Activated naive CD4-positive, alpha-beta T cell treated with anti-CD3 and anti-CD28 coated beads, Interleukin-2, amount 50 U/mL, for 24 hours (primary cell): Measurements from ENCODE around the gene METTL25.

Source experiments
- H3K27ac Mint-ChIP-seq: one replicate; pipeline ENCODE4 v1.8.0; 2021; ENCODE audit warnings: mild to moderate bottlenecking, mixed read lengths
- H3K27me3 Mint-ChIP-seq: one replicate; pipeline ENCODE4 v1.8.0; 2021; ENCODE audit warnings: mixed read lengths
- H3K36me3 Mint-ChIP-seq: one replicate; pipeline ENCODE4 v1.8.0; 2021; ENCODE audit warnings: mixed read lengths
- H3K4me1 Mint-ChIP-seq: one replicate; pipeline ENCODE4 v1.8.0; 2021; ENCODE audit warnings: mixed read lengths
- H3K4me3 Mint-ChIP-seq: one replicate; pipeline ENCODE4 v1.8.0; 2021; ENCODE audit warnings: mild to moderate bottlenecking, mixed read lengths
- H3K9me3 Mint-ChIP-seq: one replicate; pipeline ENCODE4 v1.8.0; 2021; ENCODE audit warnings: mixed read lengths

Gene METTL25

DNA sequence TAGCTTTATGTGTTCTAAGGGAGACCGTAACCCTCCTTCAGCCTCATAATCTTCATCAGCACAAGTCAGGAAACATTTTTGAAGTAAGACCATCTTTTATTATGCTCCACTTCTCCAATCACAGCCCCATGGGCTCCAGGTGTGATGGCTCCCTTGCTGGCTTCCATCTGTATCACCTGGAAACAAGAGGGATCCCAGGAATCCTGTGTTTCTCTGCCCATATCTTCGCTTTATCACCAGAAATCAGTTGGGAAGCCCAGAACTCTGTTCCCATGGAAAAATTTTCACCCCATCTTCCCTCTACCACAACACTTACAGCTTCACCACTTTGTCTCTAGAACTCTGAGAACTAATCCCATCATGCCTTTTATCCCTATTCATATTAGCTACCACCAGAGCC, 68.3 kb downstream of the METTL25 start:
- no peak overlapping the region for H3K4me3 Mint-ChIP-seq
- peaks cover 18% of the 10 kb centered on the region for H3K4me1 Mint-ChIP-seq
- H3K9me3 Mint-ChIP-seq: no peaks in the 10 kb centered on the region
- H3K27ac Mint-ChIP-seq: no peak overlapping the region
- H3K36me3 Mint-ChIP-seq: peaks cover 2% of the 10 kb centered on the region
- no peaks in the 10 kb centered on the region for H3K27me3 Mint-ChIP-seq

DNA sequence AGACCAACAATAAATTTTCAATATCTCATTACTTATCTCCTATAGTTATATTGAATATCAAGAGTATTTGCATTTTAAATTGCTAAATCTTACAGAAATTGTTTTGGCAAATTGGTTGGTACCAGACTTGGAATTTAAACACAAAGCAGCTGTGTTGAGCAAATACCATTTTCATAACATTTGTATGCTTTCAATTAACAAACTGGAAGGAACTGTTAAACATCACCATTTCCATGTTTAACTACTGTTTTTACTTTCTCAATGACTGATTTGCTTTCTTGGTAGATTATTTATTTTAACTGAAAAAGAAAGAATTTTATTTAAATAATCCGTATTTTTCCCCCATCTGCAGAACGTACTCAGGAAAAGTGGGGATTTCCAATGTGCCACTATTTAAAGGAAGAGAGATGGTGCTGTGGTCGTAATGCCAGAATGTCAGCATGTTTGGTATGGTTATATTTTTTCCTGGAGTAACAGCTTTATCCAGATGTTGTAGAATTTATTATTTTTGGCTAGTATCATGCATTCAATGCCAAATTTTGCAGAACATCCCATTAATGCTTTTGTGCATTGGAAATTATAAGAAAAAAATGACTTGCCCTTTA, 72.3 kb downstream of the METTL25 start:
- Mint-ChIP-seq H3K36me3 (peaks cover 3% of the 10 kb centered on the region), H3K27me3 (no peaks in the 10 kb centered on the region), H3K4me3 (no peak overlapping the region), H3K9me3 (no peaks in the 10 kb centered on the region), H3K27ac (no peak overlapping the region), H3K4me1 (peaks cover 6% of the 10 kb centered on the region)

DNA sequence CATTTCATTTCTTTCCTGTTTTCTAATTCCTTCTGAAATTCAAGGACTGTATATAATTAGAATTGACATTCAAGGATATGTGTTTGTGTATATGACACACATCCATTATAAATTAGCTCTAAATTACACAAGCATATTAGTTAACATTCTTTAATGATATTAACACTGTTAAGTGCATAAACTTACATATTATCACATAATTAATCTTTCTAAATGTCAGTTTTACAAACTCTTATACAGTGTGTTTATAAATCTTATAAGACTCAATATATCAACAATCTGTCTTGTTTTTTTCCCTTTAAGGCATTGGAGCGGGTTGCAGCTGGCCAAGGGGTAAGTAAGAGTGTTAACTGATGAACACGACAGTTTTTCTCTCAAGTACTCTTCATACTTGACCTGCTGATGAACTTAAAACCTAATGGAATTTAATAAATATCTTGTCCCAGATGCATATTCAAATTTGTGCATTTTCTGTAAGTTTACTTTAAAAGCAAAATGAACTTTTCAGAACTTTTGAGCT, 76.1 kb downstream of the METTL25 start:
- H3K4me1 Mint-ChIP-seq: no peaks in the 10 kb centered on the region
- H3K4me3 Mint-ChIP-seq: no peak overlapping the region
- no peaks in the 10 kb centered on the region for H3K27me3 Mint-ChIP-seq
- H3K36me3 Mint-ChIP-seq: peaks cover 16% of the 10 kb centered on the region
- no peak overlapping the region for H3K27ac Mint-ChIP-seq
- H3K9me3 Mint-ChIP-seq: no peaks in the 10 kb centered on the region

DNA sequence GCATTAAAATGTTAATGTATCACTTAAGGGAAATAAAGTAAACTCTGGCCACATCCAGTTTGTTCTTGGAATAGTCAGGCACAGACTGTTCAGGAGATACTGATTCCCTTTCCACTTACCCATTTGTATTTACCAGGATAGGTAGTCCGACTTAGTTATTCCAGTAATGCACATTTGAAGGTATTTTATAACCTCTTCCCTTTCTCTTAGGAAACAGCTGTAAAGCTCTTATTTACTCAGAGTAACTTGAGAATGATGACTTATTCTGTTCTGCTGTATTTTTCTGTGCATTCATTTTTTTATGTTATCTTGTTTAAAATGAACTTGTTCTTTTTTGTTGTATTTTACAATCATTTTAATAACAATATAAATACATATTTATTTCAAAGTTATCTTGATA, 78.0 kb downstream of the METTL25 start:
- Mint-ChIP-seq H3K27me3 (no peaks in the 10 kb centered on the region), H3K4me1 (no peaks in the 10 kb centered on the region), H3K4me3 (no peak overlapping the region), H3K27ac (no peak overlapping the region), H3K36me3 (peaks cover 33% of the 10 kb centered on the region), H3K9me3 (no peaks in the 10 kb centered on the region)

- Mint-ChIP-seq H3K27ac (no peak overlapping the region), H3K36me3 (peaks cover 42% of the 10 kb centered on the region), H3K27me3 (no peaks in the 10 kb centered on the region), H3K9me3 (no peaks in the 10 kb centered on the region), H3K4me1 (no peaks in the 10 kb centered on the region), H3K4me3 (no peak overlapping the region)
Measured at GRCh38 chr12:82437744-82438143, 79.4 kb downstream of the METTL25 start.

DNA sequence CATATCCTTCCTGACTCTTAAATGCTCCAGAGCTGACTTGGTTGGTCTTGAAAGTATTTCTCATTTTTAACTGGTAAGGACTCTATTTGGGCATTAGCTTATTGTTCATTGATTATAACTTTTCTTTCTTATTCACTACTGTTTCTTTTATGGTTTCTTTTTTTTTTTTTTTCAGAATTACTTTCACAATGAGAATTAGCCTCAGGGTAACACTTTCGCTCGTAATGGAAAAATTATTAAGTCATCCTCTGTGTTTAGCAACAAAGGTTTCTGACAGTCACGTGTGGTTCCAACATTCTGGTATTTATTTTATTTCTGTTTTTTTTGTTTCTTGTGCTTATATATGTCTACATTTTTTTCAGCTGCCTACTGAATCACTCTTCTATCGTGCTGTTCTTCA, 80.0 kb downstream of the METTL25 start:
- Mint-ChIP-seq H3K27me3 (no peaks in the 10 kb centered on the region), H3K9me3 (no peaks in the 10 kb centered on the region), H3K27ac (no peak overlapping the region), H3K36me3 (peaks cover 47% of the 10 kb centered on the region), H3K4me3 (no peak overlapping the region), H3K4me1 (no peaks in the 10 kb centered on the region)

GRCh38 chr12:82440885-82441284, 82.6 kb downstream of the METTL25 start:
- H3K27ac Mint-ChIP-seq: no peak overlapping the region
- H3K27me3 Mint-ChIP-seq: no peaks in the 10 kb centered on the region
- H3K4me3 Mint-ChIP-seq: no peak overlapping the region
- peaks cover 54% of the 10 kb centered on the region for H3K36me3 Mint-ChIP-seq
- H3K9me3 Mint-ChIP-seq: no peaks in the 10 kb centered on the region
- H3K4me1 Mint-ChIP-seq: no peaks in the 10 kb centered on the region

- Mint-ChIP-seq H3K4me1 (no peaks in the 10 kb centered on the region), H3K4me3 (no peak overlapping the region), H3K27ac (no peak overlapping the region), H3K27me3 (no peaks in the 10 kb centered on the region), H3K36me3 (peaks cover 6% of the 10 kb centered on the region), H3K9me3 (no peaks in the 10 kb centered on the region)
Measured at GRCh38 chr12:82448911-82449578, 90.7 kb downstream of the METTL25 start.

DNA sequence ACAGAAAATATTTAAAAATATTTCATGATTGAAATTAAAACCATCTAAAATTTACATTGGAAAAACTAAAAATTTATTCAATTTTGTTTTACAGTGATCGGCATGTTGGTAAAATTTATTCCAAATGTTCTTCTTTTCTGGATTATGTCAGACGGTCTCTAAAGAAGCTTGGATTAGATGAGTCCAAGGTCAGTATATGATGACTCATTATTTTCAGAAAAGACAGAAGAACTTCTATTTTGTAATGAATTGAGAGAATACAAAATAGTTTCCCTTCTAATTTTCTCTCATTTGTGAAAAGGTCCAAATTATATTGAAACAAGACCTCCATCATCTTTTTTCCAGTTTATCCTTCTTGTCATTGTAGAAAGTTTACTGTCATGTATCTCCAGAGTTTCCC, 98.3 kb downstream of the METTL25 start:
- Mint-ChIP-seq H3K9me3 (no peaks in the 10 kb centered on the region), H3K27me3 (no peaks in the 10 kb centered on the region), H3K27ac (no peak overlapping the region), H3K36me3 (peaks cover 24% of the 10 kb centered on the region), H3K4me3 (no peak overlapping the region), H3K4me1 (no peaks in the 10 kb centered on the region)

- Mint-ChIP-seq H3K4me3 (no peak overlapping the region), H3K27me3 (no peaks in the 10 kb centered on the region), H3K9me3 (no peaks in the 10 kb centered on the region), H3K27ac (no peak overlapping the region), H3K36me3 (peaks cover 24% of the 10 kb centered on the region), H3K4me1 (no peaks in the 10 kb centered on the region)
Measured at GRCh38 chr12:82458101-82458500, 99.8 kb downstream of the METTL25 start.

DNA sequence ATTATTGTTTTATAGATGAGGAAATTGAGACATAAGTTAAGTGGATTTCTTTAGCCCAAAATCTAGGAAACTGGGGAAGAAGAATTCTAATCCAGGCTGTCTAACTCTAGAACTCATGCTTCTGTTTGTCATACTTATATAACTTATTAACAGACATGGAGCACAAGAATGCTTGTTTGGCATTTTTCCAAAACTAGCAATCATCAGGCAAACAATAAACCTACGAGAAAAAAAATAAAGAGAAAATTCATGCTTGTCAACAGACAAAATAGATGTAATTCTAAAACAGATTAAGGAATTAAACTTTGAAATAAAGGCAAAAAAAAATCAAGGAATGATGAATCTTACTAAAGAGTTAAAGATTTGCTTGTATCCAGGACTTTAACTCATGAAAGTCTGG, 103.1 kb downstream of the METTL25 start:
- Mint-ChIP-seq H3K27me3 (no peaks in the 10 kb centered on the region), H3K27ac (no peak overlapping the region), H3K36me3 (peaks cover 33% of the 10 kb centered on the region), H3K4me1 (no peaks in the 10 kb centered on the region), H3K9me3 (no peaks in the 10 kb centered on the region), H3K4me3 (no peak overlapping the region)

GRCh38 chr12:82461836-82462235, 103.5 kb downstream of the METTL25 start:
- Mint-ChIP-seq H3K36me3 (peaks cover 34% of the 10 kb centered on the region), H3K4me1 (no peaks in the 10 kb centered on the region), H3K27me3 (no peaks in the 10 kb centered on the region), H3K9me3 (no peaks in the 10 kb centered on the region), H3K4me3 (no peak overlapping the region), H3K27ac (no peak overlapping the region)

DNA sequence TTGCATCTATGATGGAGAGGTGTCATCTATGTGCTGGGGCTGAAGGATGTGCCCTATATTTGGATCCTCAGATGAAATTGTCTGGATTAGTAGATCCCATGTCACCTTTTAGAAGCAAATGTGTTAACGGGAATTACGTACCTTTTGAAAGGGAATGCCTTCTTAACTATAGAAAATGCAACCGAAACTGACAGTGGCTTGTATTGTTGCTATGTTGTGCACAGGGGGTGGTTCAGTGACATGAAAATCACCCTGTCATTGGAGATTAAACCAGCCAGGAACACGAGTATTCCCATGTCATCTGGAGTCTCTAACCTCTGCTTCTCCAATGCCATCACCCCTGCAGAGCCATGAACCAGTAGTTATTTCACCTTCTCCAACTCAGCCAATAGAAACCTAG, 110.2 kb downstream of the METTL25 start:
- no peaks in the 10 kb centered on the region for H3K4me1 Mint-ChIP-seq
- H3K9me3 Mint-ChIP-seq: no peaks in the 10 kb centered on the region
- H3K4me3 Mint-ChIP-seq: no peak overlapping the region
- H3K36me3 Mint-ChIP-seq: peaks cover 48% of the 10 kb centered on the region
- no peak overlapping the region for H3K27ac Mint-ChIP-seq
- H3K27me3 Mint-ChIP-seq: no peaks in the 10 kb centered on the region

DNA sequence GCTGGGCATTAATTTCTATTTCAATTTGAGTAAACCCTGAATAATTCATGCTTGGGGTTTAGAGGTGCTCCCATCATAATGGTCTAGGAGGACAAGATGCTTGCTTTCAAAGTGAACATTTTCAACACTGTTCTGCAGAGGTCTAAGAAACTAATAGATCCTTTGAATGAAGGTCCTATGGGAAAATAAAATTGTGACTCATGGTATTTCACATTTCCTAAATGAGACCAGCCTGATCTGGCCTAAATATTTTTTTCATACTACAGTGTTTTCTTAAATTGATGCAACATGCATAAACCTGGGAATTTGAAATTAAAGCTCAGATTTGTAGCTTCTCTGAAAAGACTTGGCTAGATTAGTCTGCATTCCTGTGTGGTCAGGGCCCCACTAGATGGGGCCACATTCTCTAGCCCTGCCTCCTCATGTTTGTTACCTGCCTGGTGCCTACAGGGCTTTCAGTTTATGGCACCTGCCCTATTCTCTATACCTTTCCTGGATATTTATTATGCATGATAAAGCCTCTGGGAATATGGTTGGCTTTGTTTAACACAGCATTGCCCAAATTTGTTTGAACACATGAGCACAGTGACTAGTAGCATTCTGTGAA, 112.7 kb downstream of the METTL25 start:
- Mint-ChIP-seq H3K9me3 (no peaks in the 10 kb centered on the region), H3K27ac (no peak overlapping the region), H3K4me1 (no peaks in the 10 kb centered on the region), H3K36me3 (peaks cover 52% of the 10 kb centered on the region), H3K4me3 (no peak overlapping the region), H3K27me3 (no peaks in the 10 kb centered on the region)

DNA sequence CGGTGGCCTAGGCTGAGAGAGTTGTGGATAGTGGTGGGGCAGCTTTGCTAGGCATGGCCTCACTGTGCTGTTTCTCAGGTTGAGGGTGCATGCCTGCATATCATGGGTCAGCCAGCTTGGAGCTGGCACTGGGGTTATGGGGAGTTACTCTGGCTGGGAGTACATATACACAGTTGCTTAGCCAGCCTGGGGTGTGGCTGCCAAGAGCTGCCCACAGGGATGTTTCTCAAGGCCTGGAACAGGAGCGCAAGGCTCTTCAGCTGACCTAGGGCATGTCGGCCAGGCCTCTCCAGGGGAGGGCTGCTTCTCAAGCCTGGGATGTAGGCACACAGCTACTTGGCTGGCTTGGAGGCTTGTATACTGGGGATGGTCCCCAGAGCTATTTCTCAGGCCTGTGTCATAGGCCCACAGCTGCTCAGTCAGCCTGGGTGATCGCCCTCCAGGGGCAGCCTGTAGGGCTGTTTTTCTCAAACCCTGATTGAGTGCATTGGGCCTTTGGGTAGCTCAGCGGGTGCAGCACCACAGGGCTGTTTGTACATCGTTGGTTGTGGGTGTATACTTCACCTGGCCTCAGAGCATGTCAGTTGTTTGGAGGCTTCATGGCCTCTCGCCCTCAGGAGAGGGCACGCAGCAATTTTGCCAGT, 114.9 kb downstream of the METTL25 start:
- H3K9me3 Mint-ChIP-seq: no peaks in the 10 kb centered on the region
- H3K27ac Mint-ChIP-seq: no peak overlapping the region
- no peak overlapping the region for H3K4me3 Mint-ChIP-seq
- no peaks in the 10 kb centered on the region for H3K27me3 Mint-ChIP-seq
- H3K4me1 Mint-ChIP-seq: no peaks in the 10 kb centered on the region
- H3K36me3 Mint-ChIP-seq: peaks cover 47% of the 10 kb centered on the region

DNA sequence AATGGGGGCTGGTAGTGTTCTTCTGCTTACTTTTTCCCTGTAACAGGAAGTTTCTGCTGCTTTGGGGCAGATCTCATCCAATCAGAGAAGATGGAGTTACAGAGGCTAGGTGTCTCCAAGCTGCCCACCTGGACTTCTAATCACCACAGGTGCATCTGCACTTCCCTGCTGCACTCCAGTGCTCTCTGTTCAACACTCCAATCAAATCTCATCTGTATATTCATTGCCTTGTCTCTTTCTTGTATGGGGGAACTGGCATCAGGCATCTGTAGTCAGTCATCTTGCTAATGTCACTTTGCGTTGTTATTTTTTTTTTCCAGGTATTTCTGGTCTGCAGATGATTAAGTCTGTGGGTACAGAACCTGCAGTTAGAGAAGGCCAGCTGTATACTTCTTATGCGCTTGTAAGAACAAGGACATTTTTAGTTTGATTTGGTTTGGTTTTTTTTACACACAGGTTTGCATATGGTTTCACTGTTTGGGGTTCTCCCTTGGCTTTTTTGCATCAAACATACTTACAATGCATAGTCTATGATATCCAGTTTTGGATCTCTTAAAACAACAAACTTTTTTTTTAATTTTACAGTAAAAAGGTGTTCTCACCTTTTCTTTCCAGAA, 116.0 kb downstream of the METTL25 start:
- Mint-ChIP-seq H3K36me3 (peaks cover 42% of the 10 kb centered on the region), H3K27ac (no peak overlapping the region), H3K4me3 (no peak overlapping the region)

More for the DNA sequence above, 116.0 kb downstream of the METTL25 start:
- no peaks in the 10 kb centered on the region for H3K27me3 Mint-ChIP-seq
- H3K4me1 Mint-ChIP-seq: no peaks in the 10 kb centered on the region
- no peaks in the 10 kb centered on the region for H3K9me3 Mint-ChIP-seq
